LNCAP (cell line): ENCODE results near the gene PRKG1.

Experiments used
- TF ChIP-seq, protein P1 (sequence below): fragments of 450-650 bp; IDR thresholded peaks from 2 replicates; pipeline ENCODE4 v1.5.1; 2017; ENCODE audit warnings: mild to moderate bottlenecking

The PRKG1 gene

DNA sequence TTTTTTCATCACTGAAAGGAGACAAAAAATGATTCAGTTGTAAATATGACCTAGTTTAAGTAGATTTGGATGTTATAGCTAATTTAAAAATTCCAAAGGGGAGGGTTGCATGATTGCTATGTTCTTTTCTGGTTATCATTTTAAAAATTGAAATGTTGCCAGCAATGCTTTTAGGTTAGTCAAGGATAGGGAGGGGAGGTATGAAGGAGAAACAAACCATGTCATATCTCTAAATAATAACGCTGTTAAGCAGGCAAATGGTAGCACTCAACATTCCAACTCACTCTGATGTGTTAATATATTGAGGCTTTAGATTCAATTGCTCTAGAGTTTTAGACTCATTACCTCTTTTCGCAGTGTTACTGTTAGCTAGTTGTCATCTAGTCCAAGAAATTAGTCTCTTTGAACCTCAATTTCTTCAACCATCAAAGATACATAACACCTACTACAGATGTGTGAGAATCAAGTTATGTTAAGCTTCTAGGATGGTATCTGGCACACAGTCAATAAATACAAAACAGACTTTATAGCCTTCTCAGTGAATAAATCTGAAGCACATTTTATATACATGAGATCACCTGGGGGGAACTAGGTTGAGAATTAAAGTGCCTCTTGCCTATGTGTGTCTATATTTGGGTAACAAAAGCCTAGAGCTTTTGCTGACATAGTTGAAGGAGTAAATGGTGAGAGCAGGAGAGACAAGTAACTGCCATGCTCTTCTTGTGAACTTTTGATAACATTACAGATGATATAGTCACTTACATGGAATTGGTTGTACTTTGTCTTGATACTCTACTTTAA lies 500.2 kb downstream of the PRKG1 start:
- TF ChIP-seq, protein P1, sequence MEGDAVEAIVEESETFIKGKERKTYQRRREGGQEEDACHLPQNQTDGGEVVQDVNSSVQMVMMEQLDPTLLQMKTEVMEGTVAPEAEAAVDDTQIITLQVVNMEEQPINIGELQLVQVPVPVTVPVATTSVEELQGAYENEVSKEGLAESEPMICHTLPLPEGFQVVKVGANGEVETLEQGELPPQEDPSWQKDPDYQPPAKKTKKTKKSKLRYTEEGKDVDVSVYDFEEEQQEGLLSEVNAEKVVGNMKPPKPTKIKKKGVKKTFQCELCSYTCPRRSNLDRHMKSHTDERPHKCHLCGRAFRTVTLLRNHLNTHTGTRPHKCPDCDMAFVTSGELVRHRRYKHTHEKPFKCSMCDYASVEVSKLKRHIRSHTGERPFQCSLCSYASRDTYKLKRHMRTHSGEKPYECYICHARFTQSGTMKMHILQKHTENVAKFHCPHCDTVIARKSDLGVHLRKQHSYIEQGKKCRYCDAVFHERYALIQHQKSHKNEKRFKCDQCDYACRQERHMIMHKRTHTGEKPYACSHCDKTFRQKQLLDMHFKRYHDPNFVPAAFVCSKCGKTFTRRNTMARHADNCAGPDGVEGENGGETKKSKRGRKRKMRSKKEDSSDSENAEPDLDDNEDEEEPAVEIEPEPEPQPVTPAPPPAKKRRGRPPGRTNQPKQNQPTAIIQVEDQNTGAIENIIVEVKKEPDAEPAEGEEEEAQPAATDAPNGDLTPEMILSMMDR: no peak

DNA sequence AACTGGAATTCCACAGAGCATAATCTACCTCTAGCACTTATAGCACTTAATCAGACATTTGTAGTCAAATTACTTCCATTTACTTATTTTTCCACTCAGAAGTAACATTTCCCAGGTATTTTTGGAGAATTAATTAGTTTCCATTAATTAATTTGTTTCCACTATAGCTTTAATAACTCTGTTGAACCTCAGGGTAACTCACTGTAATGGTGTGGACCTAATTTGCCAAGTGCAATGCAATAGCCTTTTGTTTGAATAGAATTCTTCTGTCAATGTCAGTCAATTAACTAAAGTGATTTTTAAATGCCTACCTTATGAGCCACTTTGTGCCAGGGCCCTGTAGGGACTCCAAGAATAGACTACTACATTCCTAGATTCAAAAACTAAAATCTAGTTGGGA lies 509.7 kb downstream of the PRKG1 start:
- TF ChIP-seq, protein P1: no peak

DNA sequence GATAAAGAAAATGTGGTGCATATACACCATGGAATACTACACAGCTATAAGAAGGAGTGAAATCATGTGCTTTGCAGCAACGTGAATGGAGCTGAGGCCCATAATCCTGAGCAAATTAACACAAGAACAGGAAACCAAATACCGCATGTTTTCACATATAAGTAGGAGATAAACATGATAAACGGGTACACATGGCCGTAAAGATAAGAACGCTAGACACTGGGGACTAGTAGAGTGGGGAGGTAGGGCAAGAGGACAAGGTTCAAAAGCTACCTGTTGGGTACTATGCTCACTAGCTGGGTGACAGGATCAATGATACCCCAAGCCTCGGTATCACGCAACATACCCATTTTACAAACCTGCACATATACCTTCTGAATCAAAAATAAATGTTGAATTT lies 511.5 kb downstream of the PRKG1 start:
- TF ChIP-seq, protein P1: no peak

DNA sequence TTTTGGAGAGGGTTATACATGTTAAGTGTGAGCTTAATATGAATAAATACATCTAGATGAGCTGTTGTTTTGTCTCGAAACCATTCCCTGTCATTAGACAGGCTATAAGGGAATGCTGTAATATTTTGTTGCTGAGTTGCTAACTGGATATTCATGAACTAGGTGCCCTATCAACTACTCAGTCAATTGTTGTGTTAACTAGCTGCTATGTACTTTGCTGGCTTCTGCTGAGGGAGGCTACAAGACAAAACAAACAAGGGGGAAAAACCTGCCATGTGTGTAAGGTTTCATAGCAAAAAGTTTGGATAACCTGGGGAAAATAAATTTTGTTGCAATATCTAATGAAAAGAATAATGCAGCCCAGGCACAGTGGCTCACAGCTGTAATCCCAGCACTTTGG lies 514.7 kb downstream of the PRKG1 start:
- TF ChIP-seq, protein P1: no peak

DNA sequence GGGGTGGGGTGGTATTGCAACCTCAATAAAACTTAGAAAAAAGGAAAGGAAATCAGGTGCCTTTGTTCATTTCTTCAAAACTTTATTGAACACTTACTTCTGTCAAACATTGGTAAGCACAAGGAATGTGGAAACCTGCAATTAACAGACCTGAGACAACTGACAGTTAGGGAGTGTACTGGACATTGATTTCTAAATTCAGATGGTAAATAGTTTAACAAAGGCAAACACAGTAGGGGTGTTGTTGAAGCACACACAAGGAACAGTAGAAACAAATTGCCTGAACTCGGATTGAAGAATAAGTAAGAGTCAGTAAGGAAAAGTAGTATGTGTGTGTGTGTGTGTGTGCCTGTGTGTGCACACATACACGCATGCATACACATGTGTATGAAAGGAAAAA lies 516.5 kb downstream of the PRKG1 start:
- TF ChIP-seq, protein P1: no peak

DNA sequence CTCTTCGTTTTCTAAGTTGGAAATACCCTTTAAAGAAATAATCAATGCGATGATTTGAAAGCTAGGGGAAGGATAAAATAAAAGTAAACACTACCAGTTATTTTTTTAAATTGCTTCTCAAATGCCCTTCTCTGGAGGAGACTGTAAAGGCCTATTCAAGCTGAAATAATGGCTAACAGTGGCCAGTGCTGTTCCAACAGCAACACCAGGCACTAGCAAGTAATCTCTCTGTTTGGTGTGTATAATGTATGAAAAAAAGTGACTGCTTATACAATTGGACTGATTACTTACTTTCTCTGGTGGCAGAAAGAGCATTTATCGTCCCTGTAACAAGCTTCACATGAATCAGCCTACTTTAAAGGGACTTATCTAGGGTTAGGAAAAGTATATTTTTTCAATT lies 522.4 kb downstream of the PRKG1 start:
- TF ChIP-seq, protein P1: no peak

DNA sequence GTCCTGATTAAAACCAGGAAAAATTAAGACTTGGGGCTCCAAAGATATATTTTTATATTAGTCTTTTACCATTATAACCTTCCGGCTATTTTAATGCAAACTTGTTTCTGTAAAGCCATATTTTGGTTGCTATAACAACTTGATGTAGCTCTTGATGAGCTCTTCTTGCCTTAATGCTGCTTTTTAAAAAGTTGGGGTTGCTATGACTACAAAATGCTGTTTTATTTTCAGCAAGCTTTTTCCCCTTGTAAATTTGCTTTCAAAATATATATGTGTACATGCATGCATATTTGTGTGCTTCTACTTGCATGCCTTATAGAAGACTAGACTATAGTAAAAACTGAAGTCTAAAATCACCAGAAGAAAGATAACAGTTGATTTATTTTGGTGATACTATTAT lies 525.4 kb downstream of the PRKG1 start:
- TF ChIP-seq, protein P1: no peak

DNA sequence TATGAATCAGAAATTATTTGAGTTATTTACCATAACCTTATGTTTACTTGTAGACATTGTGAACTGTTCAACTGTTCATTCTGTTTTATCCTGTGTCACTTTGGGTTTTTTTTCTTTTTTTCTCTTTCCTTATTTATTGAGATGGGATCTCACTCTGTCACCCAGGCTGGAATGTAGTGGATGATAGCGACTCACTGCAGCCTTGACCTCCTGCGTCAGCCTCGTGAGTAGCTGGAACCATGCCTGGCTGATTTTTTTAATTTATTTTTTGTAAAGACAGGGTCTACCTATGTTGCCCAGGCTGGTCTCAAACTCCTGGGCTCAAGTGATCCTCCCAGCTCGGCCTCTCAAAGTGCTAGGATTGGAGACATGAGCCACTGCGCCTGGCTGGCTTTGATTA lies 528.0 kb downstream of the PRKG1 start:
- TF ChIP-seq, protein P1: no peak
